ENCODE data around the gene F5.

F5 gene

GRCh38 chr1:169586395-169587255, at the start of gene F5:
F5 (minus strand) TSS chr1:169586481; CDS start chr1:169586386, 95 bp downstream.
- no peaks in the 10 kb centered on the region for H3K9me3 ChIP-seq (ENCODE audit: severe bottlenecking)
- no peaks in the 10 kb centered on the region for H3K27me3 ChIP-seq (ENCODE audit: insufficient read depth, low read depth, severe bottlenecking)
- H3K36me3 ChIP-seq, result no peaks in the 10 kb centered on the region
- TF ChIP-seq CTCF (IDR thresholded peaks at IDR 0.05; ENCODE audit: low read depth, low read length), result peak; percentile 69
- peak; percentile 74 for DNase-seq
- H3K4me3 ChIP-seq (ENCODE audit: low read depth, low read length), result peak within 1 kb of the TSS; percentile 33
- no peak within 1 kb of the TSS for H3K27ac ChIP-seq

GRCh38 chr1:169634877-169635276, 48.6 kb upstream of the F5 start:
- no peak for DNase-seq
- Histone ChIP-seq H3K9me3 (ENCODE audit: severe bottlenecking) (no peaks in the 10 kb centered on the region), H3K4me3 (ENCODE audit: low read depth, low read length) (no peak overlapping the region), H3K36me3 (no peaks in the 10 kb centered on the region), H3K27me3 (ENCODE audit: insufficient read depth, low read depth, severe bottlenecking) (no peaks in the 10 kb centered on the region), H3K27ac (no peak overlapping the region)
- no peak for TF ChIP-seq CTCF (IDR thresholded peaks at IDR 0.05; ENCODE audit: low read depth, low read length)

- no peak overlapping the region for H3K4me3 ChIP-seq (ENCODE audit: low read depth, low read length)
- no peak overlapping the region for H3K27ac ChIP-seq
- no peaks in the 10 kb centered on the region for H3K36me3 ChIP-seq
- no peaks in the 10 kb centered on the region for H3K9me3 ChIP-seq (ENCODE audit: severe bottlenecking)
- no peak for TF ChIP-seq CTCF (IDR thresholded peaks at IDR 0.05; ENCODE audit: low read depth, low read length)
- no peak for DNase-seq
- H3K27me3 ChIP-seq (ENCODE audit: insufficient read depth, low read depth, severe bottlenecking), result no peaks in the 10 kb centered on the region
These were observed 47.9 kb upstream of the F5 start for GRCh38 chr1:169634145-169634544.

GRCh38 chr1:169631249-169631648, 45.0 kb upstream of the F5 start:
- no peak for DNase-seq
- H3K9me3 ChIP-seq (ENCODE audit: severe bottlenecking), result no peaks in the 10 kb centered on the region
- H3K4me3 ChIP-seq (ENCODE audit: low read depth, low read length), result no peak overlapping the region
- H3K27me3 ChIP-seq (ENCODE audit: insufficient read depth, low read depth, severe bottlenecking), result no peaks in the 10 kb centered on the region
- TF ChIP-seq CTCF (IDR thresholded peaks at IDR 0.05; ENCODE audit: low read depth, low read length), result no peak
- no peaks in the 10 kb centered on the region for H3K36me3 ChIP-seq
- H3K27ac ChIP-seq, result no peak overlapping the region

- H3K4me3 ChIP-seq (ENCODE audit: low read depth, low read length), result no peak within 1 kb of the TSS
- no peaks in the 10 kb centered on the region for H3K27me3 ChIP-seq (ENCODE audit: insufficient read depth, low read depth, severe bottlenecking)
- no peak for TF ChIP-seq CTCF (IDR thresholded peaks at IDR 0.05; ENCODE audit: low read depth, low read length)
- H3K9me3 ChIP-seq (ENCODE audit: severe bottlenecking), result no peaks in the 10 kb centered on the region
- H3K36me3 ChIP-seq, result no peaks in the 10 kb centered on the region
- H3K27ac ChIP-seq, result no peak within 1 kb of the TSS
- no peak for DNase-seq
These were observed 43.7 kb upstream of the F5 start, which contains the start of gene SELP for GRCh38 chr1:169630006-169630405. SELP (minus strand) TSS chr1:169630124; CDS start chr1:169630074, 50 bp downstream.
